ENCODE data around the gene CLEC2L.

GRCh38 chr7:139586286-139586685, 62.8 kb downstream of the CLEC2L start:
- no peak for TF ChIP-seq EZH2 (IDR thresholded peaks at IDR 0.05; ENCODE audit: insufficient read depth, poor library complexity, severe bottlenecking)
- no peak for TF ChIP-seq EZH2phosphoT487 (IDR thresholded peaks at IDR 0.05; ENCODE audit: insufficient read depth, low read depth)
